ENCODE measurements around the gene GET4. TPM values are rescaled to one million over a fixed set of nuclear protein-coding genes. Genes with fewer than 3 reads are reported as not detected.

Gene GET4
- total and polyA plus RNA-seq, 2 of the 8 experiments (the other 6 are each of a cell fraction or from before 2014, with no cell fraction given), result 56.7 to 74.1 TPM

- TF ChIP-seq, protein P1, sequence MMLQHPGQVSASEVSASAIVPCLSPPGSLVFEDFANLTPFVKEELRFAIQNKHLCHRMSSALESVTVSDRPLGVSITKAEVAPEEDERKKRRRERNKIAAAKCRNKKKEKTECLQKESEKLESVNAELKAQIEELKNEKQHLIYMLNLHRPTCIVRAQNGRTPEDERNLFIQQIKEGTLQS (IDR thresholded peaks at IDR 0.05; ENCODE audit: insufficient read depth, low read depth, low read length), result 0 out of 2 replicates have a peak, but pooled peaks have one; percentile 28
- TF ChIP-seq CHD1 (IDR thresholded peaks at IDR 0.05; ENCODE audit: low read depth, low read length) (no peak), RXRA (IDR thresholded peaks at IDR 0.05; ENCODE audit: insufficient read depth, low read depth, low read length) (no peak), RAD21 (IDR thresholded peaks at IDR 0.05 in 1 of 2, conservative IDR thresholded peaks at IDR 0.05 in 1 of 2; ENCODE audit: low read depth in 2 of 2, low read length in 2 of 2) (0 out of 4 replicates have a peak, but pooled peaks have one; percentile 1 to 15), EZH2 (IDR thresholded peaks at IDR 0.05; ENCODE audit: low read depth, low read length, severe bottlenecking) (no peak), BRCA1 (IDR thresholded peaks at IDR 0.05; ENCODE audit: low read depth, low read length) (no peak), GTF2F1 (IDR thresholded peaks at IDR 0.05; ENCODE audit: borderline replicate concordance, low read depth, low read length) (no peak), CHD2 (IDR thresholded peaks at IDR 0.05; ENCODE audit: low read length) (no peak), KDM4A (IDR thresholded peaks at IDR 0.05; ENCODE audit: low read depth, low read length, severe bottlenecking) (peak; percentile 40), ASH2L (IDR thresholded peaks at IDR 0.05; ENCODE audit: low read length) (peak; percentile 49), POU5F1 (IDR thresholded peaks at IDR 0.05; ENCODE audit: low read depth, low read length) (no peak), SP4 (IDR thresholded peaks at IDR 0.05; ENCODE audit: low read length) (no peak), CTBP2 (IDR thresholded peaks at IDR 0.05; ENCODE audit: borderline replicate concordance, insufficient read depth, insufficient read length, low read length) (peak; percentile 87), KDM1A (IDR thresholded peaks at IDR 0.05; ENCODE audit: borderline replicate concordance, low read length) (no peak), SAP30 (IDR thresholded peaks at IDR 0.05; ENCODE audit: insufficient read depth, insufficient replicate concordance, low read length) (no peak), KDM5A (IDR thresholded peaks at IDR 0.05; ENCODE audit: low read length) (no peak), EP300 (IDR thresholded peaks at IDR 0.05; ENCODE audit: borderline replicate concordance in 1 of 2, low read depth in 2 of 2, low read length in 2 of 2) (0 out of 3 replicates have a peak, but pooled peaks of 1 of the 2 experiments have one; percentile 49), RFX5 (IDR thresholded peaks at IDR 0.05; ENCODE audit: borderline replicate concordance, low read depth, low read length) (no peak), POLR2AphosphoS5 (IDR thresholded peaks at IDR 0.05; ENCODE audit: low read depth, low read length) (peak; percentile 62), JUN (IDR thresholded peaks at IDR 0.05; ENCODE audit: low read depth, low read length) (0 out of 2 replicates have a peak, but pooled peaks have one; percentile 46), NRF1 (IDR thresholded peaks at IDR 0.05; ENCODE audit: low read depth, low read length) (no peak), SP2 (IDR thresholded peaks at IDR 0.05; ENCODE audit: low read length) (no peak), CEBPB (IDR thresholded peaks at IDR 0.05; ENCODE audit: low read depth, low read length) (no peak), SIX5 (IDR thresholded peaks at IDR 0.05; ENCODE audit: low read depth, low read length) (no peak)
Observed at GRCh38 chr7:945556-946255, 69.4 kb downstream of the GET4 start (continued).

All from H1 (cell line).